ENCODE data around the gene GATAD2B.
A peak's percentile ranks its signal among the peaks of the same experiment; 100 is the strongest.

Gene GATAD2B

DNA sequence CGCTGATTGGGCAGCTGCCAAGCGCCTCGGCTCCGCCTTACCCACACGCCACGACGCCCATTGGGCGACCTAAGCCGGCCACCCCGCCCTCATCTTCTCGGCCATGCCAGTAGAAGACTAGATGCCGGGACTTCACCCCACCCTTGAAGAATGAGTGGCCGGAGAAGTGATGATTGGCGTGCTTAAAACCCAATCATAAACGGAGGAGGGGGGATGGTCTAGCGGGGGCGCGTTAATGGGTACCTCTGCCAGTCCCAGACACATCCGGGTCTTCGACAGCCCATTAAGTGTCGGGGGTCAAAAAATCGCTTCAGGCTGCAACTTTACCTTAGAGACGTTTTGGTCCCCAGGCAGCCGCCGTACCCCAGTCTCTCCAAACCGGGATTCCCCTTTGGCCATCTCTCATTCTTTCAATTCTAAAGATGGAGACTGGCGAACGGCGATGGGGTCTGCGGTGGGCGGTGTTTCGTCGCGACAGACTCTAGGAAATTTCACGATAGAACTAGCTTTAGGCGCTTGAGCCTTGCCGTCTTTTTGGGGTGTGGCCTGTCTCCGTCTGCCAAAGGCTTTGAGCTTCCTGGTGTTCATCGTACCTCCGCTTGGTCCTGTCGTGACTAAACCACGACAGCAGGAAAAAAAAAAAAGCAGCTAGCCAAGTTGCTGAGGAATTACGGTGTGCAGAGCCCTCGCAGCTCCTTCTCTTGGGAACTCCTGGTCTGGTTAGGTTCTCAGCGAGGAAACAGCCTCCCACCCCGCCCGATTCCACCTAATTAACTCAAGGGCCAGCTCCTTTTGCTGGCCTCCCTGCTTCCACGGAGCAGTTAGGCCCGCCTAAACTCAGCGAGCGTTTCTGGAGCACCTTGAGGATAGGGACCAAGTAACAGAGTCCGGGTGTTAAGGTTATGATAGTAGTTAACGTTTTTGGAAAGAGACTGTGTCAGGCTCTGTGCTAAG lies at the start of gene GATAD2B:
Gene GATAD2B, minus strand, starts transcription at position 1 of the 954 bp plus-strand sequence. CDS start 94,625 bp downstream, outside the sequence.
- DNase-seq (ENCODE audit: low spot score), result peak; percentile 99

DNA sequence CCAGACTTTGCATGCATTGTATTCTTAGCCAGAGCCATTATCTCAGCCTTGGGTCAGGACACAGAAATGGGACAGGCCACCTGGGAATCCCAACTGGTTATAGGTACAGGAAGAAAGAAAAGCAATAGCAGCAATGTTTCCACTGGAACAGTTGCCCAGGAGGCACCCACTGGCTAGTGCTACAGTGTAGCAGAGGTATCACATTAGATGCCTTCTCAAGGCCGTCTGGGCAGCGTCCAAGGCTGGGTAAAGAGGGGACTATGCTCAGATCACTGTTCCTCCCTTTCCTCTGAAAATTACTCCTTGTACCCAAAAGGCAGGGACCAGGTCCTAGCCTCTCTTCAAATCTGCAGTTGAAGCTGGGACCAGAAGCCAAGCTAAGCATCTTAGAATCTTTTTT lies 47.6 kb upstream of the GATAD2B start:
- DNase-seq (ENCODE audit: low spot score), result no peak

DNA sequence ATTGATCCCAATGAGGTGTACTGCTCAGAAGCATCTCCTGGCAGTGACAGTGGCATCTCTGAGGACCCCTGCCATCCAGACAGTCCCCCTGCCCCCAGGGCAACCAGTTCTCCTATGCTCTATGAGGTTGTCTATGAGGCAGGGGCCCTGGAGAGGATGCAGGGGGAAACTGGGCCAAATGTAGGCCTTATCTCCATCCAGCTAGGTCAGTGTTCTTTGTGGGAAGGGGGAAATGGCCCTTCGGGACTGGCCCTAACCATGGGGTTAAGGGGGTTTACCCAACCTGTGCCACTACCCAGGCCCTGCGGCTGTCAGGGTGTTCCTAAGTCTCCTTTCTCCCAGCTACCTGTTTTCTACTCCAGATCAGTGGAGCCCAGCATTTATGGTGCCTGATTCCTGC lies 46.2 kb upstream of the GATAD2B start:
- DNase-seq (ENCODE audit: low spot score), result no peak

DNA sequence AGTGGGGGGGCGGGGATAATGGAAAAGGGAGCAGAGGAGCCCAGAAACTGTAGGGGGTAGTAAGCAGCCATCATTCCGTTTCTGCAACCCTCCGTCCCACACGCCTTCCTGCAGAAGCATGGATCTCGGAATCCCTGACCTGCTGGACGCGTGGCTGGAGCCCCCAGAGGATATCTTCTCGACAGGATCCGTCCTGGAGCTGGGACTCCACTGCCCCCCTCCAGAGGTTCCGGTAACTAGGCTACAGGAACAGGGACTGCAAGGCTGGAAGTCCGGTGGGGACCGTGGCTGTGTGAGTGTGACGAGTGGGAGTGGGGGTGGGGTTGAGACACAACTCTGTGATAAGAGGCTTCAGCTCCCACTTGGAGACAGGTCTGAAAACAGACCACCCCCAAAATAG lies 45.6 kb upstream of the GATAD2B start:
- no peak for DNase-seq (ENCODE audit: low spot score)

DNA sequence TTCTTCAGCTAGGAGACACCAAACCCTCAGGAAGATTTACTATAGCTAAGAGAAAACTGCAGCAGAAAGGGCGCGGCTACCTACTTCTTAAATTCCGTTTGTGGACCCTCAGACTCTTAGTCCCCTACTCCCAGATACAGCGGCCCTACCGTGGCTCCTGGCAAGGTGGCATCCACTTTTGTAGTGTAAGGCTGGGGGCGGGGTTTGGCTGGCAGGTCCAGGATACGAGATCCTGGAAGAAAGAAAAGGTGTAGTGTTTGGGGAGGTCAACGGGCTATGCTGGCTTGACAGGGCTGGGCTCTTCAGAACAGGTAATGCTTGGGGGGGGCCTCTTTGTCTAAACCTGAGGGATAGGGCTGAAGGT lies 45.2 kb upstream of the GATAD2B start:
- no peak for DNase-seq (ENCODE audit: low spot score)

DNA sequence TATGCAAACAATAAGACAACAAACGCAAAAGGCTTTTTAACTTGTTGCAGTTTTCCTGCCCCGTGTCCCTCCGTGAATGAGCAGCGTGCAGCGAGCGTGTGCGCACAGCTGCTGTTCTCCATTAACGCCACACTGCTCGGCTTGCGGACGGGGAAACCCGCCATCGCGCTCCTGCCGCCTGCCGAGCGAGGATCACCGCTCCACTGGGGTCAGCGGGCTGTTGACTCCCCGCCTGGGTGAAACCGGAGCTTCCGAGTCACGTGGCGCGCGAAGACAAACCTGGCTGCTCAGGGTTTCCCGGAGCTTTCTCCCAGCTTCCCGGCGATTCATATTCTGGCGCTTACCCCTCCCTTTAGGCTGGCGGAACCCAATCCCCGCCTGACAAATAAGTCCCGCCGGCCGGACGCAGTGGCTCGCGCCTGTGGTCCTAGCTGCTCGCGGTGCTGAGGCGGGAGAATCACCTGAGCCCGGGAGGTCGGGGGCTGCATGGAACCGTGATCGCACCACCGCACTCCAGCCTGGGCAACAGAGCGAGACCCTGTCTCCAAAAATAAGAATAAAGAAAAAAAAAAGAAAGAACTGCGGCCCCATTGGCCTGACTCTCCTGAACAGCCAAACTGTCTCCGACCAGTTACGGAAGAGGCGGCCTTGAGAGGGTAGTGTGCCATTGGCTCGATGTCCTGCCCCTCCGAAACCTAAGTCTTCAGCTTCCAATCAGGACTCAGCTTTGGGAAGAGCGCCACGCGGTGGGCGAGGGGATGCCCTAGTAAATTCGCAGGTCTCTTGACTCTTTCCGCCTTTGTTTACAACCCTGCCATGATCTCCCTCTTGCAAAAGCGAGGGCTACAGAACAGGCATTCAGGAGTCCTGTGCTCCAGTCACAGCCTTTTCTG lies 44.6 kb upstream of the GATAD2B start, which contains the start of gene CREB3L4:
Gene CREB3L4, plus strand, starts transcription at position 796 of the 893 bp plus-strand sequence. CDS start 624 bp downstream, outside the sequence.
- DNase-seq (ENCODE audit: low spot score), result peak; percentile 96

DNA sequence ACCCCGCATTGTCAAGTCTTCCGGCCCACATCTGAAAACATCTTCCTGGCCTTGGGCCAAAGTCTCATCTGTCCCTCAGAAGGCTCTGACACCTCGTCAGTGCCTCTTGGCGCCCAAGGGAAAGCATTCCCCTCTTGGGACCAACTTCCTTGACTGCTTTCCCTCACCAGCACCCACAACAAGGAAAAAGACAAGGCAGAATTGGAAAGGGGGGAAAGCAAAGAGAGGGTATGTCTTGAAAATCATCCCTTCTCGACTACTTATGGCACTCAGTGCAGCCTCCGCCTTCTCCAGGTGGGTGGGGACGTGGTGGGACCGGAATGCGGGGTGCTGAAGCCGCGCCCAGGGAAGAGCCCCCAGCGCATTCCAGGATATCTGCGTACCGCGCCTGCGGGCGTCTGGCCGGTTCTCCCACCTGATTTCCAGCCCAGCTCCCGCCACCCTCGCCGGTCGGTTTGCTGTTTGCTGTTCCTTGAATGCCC lies 41.1 kb upstream of the GATAD2B start:
- no peak for DNase-seq (ENCODE audit: low spot score)

DNA sequence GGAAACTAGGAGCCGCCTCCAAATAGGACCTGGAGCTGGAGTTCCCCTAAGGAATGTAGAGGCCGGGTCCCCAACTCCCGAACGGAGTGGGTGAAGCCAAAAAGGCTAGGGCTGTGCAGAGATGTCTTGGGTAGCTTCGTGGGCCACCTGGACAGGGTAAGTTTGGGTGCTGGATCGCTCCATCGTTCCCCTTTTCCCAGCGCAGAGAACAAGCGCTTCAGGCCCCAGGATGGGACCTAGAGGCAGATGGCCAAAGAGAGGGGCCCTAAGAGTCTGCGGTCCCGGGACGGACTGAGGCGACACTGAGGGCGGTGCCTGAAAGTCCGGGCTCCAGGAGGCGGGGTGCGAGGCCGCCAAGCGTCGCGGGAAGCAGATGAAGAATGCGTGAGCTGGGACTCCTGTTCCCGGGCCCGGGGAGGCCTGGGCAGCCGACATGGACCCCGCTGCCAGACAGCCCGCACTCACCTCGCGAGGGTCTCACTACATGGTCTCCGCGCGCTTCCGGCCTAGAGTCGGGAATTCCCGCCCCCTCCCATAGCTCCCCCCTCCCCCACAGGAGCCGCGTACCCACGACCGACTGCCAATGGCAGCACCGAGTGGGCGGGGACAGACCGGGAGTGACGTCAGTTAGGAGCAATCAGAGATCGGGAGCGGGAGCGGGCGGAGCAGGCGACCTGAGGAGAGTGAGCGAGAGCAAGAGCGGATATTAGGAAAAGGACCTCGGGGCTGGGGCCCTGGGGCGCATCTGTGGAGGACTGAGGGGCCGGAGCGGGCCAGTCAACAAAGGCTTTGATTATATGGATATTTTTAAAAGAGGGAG lies 40.5 kb upstream of the GATAD2B start, which contains the start of gene SLC39A1:
Gene SLC39A1, minus strand, starts transcription at position 508 of the 820 bp plus-strand sequence. CDS start 822 bp downstream, outside the sequence.
- peak; percentile 99 for DNase-seq (ENCODE audit: low spot score)

DNA sequence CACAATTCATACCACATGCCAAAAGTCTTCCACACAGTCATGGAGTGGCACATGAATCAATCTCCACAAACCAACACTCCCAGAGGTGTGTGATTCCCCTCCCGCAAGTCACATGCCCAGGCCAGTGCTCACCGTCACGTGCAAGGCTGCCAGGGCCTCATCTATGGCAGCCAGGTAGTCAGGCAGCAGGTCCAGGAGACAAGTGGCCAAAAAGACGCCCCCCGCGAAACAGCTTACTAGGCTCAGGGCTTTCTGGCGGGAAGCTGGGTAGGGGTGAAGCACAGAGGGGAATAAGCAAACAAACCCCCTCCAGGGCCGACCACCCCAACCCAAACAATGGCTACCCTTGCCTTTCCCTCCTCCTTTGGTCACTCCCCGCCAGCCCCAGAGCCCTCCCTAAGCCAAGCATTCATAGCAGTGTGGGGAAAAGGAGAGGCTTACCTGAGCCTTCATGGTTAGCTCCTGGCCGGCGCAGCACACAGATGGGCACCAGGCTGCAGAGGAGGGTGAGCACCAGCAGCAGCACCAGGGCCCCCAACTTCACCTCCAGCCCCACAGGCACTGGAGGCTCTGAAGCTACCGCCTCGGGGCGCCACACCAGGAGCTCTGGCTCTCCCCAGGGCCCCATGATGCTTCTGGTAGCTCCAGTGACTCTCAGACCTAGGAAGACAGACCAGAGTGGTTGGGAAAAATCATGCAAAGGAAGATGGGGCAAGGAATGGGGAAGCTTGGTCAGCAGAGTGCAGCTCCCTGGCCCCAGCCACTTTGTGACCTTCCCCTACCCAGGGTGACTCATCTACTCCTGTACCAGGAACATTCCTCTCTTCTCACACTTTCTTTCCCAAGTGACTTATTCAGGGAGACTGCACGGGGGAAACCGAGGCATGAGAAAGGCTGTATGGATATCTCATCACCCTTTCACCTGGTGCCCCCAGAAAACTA lies 39.6 kb upstream of the GATAD2B start:
- peak; percentile 74 for DNase-seq (ENCODE audit: low spot score)

DNA sequence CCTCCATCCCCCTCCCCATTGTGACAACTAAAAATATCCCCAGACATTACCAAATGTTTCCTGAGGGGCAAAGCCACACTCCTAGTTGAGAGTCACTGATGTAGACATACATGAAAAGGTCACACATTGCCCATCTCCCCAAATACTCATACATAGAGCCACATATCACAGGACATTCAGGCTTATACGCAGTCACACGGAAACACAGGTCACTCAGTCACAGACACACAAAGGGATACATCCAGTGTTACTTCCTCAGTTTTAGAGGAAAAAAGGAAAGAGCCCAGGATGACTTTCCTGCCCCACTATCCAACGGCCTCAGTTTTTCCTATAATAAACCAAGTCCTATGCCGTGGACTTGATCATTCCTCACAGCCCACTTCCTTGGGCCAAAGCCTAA lies 38.6 kb upstream of the GATAD2B start:
- no peak for DNase-seq (ENCODE audit: low spot score)

DNA sequence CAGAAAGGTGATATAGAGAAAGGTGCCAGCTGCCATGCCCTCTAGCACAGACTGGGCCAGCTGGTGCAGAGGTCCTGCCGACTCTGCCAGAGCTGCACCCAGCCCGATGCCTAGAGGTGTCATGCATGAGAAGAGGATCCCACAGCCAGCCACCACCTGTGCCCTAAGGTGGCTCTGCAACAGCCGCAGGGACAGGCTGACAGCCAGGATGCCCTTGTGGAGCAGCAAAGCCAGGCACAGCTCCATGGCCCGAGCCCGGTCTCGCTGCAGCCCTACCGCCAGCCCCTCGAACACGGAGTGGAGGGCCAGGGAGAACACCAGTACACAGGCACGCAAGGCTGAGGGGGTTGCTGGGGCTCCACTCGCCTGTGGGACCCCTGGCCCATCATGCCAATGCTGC lies 37.4 kb upstream of the GATAD2B start:
- no peak for DNase-seq (ENCODE audit: low spot score)

DNA sequence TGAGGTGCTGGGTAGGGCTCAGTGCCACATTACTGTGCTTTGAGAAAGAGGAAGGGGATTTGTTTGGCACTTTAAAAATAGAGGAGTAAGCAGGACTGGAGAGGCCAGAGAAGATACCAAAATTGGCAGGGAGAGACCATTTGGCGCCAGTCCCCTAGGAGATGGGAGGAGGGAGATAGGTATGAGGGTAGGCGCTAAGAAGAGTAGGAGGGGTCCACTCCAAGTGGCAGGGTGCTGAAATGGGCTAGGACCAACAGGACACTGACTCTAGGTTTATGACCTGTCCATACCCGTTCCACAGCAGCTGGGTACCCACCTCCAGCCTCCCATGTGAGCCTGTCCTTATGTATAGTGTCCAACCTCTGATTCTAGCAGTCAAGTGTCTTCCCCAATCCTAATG lies 36.7 kb upstream of the GATAD2B start:
- no peak for DNase-seq (ENCODE audit: low spot score)

DNA sequence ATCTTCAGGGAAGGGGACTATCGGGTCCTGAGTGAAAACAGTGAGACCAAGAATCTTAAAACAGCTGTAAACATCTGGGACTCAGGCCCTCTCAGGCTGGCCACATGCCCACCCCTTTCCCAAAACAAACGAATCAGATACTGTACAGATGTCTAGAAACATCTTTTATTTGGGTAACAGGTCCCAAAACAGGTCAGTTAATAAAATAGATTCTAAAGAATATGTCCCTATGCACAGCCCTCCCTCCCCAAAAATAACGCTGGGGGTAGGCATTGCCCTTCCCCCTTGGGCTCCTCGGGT lies 36.1 kb upstream of the GATAD2B start:
- no peak for DNase-seq (ENCODE audit: low spot score)

DNA sequence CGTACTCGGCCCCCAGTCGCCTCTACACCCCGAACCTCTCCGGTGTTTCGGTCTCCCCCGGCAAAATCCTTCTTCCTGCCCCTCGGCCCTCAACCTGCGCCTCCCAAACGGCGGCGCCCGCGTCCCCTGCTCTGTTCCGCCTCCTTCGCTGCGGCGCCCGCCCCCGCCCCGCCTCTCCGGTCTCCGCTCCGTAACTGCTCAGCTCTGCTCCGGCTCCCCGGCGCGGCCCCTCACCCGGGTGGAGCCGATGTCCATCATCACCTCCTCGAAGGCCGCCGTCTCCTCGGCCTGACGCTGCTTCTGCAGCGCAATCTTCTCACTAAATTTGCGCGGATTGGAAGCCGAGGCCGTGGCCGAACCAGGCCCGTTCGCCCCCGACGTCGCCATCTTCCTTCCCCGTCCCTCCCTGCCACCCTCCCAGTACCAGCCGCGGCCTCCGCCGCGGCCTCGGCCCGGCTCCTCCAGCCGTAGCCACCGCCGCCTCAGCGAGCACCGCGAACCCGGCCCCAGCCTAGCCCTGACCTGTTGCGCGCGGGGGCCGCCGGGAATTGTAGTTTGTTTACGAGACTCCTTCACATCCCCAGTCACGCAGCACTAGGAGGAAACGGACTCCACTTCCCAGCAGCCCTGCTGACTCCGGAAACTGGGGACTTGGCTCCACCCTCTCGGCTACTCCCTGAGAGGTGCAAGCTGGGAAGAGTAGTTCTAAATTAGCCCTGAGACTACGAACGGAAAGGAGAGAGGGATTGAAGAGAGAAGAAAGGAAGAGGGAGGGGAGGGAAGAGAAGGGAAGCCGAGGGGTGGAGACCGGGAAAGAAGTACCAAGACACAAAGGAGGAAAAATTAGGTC lies 35.6 kb upstream of the GATAD2B start, which contains the start of gene CRTC2:
Gene CRTC2, minus strand, starts transcription at position 502 of the 850 bp plus-strand sequence. Its CDS starts 115 bp downstream, at position 387.
- peak; percentile 100 for DNase-seq (ENCODE audit: low spot score)

DNA sequence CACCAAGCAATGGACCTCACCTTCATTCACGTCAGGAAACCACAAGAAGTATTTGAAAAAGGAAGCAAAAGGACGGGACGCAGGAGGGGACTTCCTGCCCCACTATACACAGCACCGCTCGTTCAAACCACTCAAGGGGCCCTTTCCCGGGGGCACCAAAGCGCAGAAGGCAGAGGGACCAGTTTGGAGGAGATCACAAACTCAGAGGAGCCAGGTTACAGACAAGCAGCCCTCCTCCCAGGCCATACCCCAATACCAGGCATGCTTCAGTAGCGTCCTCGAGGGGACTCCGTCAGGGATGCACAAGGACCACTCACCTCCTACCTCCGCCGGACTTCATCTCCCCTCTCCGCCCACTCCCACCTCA lies 35.0 kb upstream of the GATAD2B start:
- no peak for DNase-seq (ENCODE audit: low spot score)

DNA sequence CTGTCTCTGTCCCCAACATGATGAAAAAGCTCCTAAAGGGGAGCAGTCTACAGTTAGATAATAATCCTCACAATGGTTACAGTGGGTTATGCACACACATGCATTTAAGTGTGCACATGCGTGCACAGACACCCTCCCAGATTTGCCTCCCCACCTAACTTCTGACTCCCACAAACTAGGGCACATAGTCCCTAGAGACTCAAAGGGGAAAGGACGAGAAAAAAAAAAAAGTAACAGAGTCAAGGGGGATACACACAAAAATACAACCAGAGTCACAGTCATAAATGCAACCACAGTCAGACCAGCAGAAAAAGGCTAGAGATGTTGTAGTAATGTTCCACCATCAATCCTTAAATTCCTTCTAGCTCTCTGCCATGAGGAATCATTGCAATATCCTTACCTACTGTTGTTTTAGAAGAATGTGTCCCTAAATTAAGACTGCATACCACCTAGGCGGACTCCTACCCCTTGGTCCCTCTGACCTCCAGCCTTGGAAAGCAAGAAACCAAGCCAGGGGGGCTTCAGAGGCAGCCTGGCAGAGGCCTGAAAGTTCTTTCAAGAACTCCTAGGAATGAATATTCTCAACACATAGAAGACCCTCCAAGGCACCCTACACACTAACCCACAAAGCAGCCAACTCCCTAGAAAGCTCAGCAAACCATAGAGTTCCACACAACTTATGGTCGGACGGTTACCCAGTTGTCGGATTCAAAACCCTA lies 34.4 kb upstream of the GATAD2B start:
- DNase-seq (ENCODE audit: low spot score), result no peak

DNA sequence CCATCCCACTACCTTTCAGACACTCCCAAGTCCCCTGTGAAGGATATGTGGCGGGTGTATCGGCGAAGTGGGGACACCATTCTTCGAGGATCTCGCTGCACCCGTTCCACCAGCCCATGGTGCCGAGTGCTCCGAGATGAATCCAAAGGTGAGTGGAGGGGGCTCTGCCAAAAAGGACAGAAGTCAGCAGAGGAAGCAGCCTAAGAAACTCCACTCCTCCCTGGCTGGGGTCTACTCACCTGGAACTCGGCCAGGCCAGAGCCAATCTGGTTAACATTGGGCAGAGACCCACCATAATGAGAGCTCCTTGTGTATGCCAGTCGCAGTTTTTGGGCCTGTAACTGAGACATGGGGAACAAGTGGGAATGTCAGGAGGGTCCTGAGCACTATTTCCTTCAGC lies 32.1 kb upstream of the GATAD2B start:
- no peak for DNase-seq (ENCODE audit: low spot score)

DNA sequence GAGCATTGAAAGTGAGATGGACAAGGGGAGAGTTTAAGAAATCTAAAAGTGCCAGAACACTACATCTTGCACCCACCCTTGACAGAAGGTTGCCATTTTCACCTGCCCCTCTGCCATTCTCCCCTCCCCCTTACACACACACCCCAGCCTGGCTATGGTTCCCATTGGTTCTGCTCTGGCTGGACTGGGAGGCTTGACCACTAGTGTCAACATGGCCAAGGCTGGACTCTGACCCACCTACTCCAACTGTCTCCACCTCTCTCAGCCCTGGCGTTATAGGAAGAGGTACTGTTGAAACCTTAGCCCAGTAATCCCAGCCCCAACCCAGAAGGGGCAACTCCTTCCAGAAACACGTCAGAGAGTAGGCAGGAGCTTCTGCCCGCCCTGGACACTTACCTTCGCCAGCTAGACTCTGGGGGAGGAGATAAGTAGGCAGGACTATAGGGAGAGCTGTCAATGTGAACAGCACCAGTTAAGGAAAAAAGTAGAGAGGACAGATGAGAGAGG lies 31.1 kb upstream of the GATAD2B start:
- no peak for DNase-seq (ENCODE audit: low spot score)

DNA sequence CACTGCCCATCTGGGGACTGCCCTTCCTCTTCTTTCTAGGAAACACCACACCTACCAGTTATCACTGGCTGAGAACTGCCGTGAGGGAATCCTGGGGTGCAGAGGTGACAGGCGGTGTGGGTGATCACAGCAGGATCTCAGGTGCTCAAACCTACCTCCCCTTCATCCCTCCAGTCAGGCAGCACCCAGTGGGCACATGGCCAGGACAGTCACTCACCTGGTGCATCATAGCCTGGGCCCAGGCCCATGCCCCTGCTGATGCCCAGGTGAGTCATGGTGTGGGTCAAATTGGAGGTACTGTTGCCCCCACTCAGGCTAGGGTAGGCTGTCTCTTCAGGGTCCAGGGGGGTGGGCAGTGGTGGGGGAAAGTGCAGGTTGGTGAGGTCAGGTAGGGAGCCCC lies 29.0 kb upstream of the GATAD2B start:
- no peak for DNase-seq (ENCODE audit: low spot score)

Data from hepatic stellate cell (primary cell).